Ovary (tissue), 3 donors: ENCODE measurements around the gene KRTCAP3.

ENCODE experiments used
- CTCF ChIP-seq, 3 donors: fragments of 450-650 bp in 2 of 3; fragments of 200-600 bp in 1 of 3; IDR thresholded peaks; one replicate each; pipeline versions ENCODE4 v1.5.1 to v1.8.0; 2016 to 2022; ENCODE audit warnings: antibody characterized with exemption in 3 of 3, mild to moderate bottlenecking in 1 of 3
- POLR2A ChIP-seq: fragments of 450-650 bp; IDR thresholded peaks from one replicate; pipeline ENCODE4 v1.6.1; 2017; ENCODE audit warnings: antibody characterized with exemption, mild to moderate bottlenecking, moderate library complexity
- donor health status: DM: no; HTN: no; CAD: no.

DNA sequence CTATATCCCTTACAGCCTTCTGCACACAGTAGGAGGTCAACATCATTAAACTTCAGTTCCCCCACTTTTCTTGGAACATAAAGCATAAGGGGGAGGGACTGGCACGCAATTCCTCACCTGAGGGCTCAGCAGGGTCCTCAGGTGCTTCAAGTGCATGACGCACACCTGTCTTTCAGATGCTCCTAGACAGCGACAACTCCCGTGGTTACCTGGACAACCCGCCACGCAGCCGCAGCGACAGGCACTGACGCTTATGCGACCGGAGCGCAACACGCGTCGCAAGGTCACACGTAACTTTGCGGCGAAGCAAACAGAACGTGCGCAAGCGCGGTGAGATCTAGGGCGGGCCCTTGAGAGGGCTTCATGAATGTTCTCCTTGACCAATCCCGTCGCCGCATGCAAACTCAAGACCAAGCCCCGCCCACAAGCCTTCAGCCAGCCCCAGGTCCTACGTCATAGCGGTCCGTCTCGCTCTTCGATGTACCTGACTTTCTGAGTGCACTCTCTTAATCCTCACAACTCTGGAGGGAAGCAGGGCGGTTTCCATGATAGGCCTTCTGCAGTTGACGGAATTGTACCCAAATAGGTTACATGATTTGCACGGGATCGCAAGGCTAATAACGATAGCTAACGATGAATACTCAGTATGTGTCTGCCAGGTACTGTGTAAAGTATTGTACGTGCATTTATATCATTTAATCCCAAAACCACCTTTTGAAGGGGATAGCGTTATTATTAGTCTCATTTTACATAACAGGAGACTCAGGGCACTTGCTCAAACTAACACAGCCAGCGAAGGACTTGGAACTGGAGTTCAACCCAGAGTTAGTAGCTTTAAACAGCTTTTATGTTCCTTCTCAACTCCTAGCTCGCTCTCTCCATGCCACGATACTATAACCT lies 47.6 kb downstream of the KRTCAP3 start, which contains the start of gene IFT172:
- TF ChIP-seq CTCF (IDR thresholded peaks at IDR 0.05) (no peak), POLR2A (peak; percentile 79)
